Upper lobe of right lung (tissue), 1 donor: ENCODE data around the gene ZFP36L2. TPM values are rescaled to one million over a fixed set of nuclear protein-coding genes. Genes with fewer than 3 reads are reported as not detected.

Source experiments
- ATAC-seq: fragments of 200-7000 bp; cut with Tn5 transposase; one replicate; pipeline ENCODE4 v1.9.1; 2020; ENCODE audit warnings: mild to moderate bottlenecking, moderate library complexity
- DNase-seq: peaks from one replicate; pipeline ENCODE4 v3.0.0-alpha.2; 2020
- H3K27ac ChIP-seq: fragments of 200-600 bp; one replicate; pipeline ENCODE4 v1.8.0; 2022
- H3K27me3 ChIP-seq: fragments of 200-600 bp; one replicate; pipeline ENCODE4 v1.8.0; 2022; ENCODE audit warnings: mild to moderate bottlenecking
- H3K36me3 ChIP-seq: fragments of 200-600 bp; one replicate; pipeline ENCODE4 v1.8.0; 2022
- H3K4me1 ChIP-seq: fragments of 200-600 bp; one replicate; pipeline ENCODE4 v1.8.0; 2022
- H3K4me3 ChIP-seq: fragments of 200-600 bp; one replicate; pipeline ENCODE4 v1.8.0; 2022; ENCODE audit warnings: mild to moderate bottlenecking
- H3K9me3 ChIP-seq: fragments of 200-600 bp; one replicate; pipeline ENCODE4 v1.8.0; 2022
- CTCF ChIP-seq: fragments of 200-600 bp; IDR thresholded peaks from one replicate; pipeline ENCODE4 v1.8.0; 2022; ENCODE audit warnings: antibody characterized with exemption
- intact Hi-C: fragments of 100-400 bp; cut with DNase I; formaldehyde crosslinking; loops from one replicate; pipeline ENCODE4 v1.11.0; 2022
- total RNA-seq: library from RNA; stranded (reverse); fragmentation: NEBNext Ultra II Directional; extraction: Animal tissue kit (Norgen Biotek cat#: 25700); gene quantifications from one replicate; pipeline ENCODE4 v1.2.1, GENCODE V29; 2021
- donor health status: DM: no; HTN: yes; CAD: no; lungs with severe emphysema.

The ZFP36L2 gene
- total RNA-seq, 1 donor from 2014 or later, result 139 TPM

- ATAC-seq, result no peak
- no peak for TF ChIP-seq CTCF
- Histone ChIP-seq H3K27ac (no peak overlapping the region), H3K27me3 (no peaks in the 10 kb centered on the region), H3K4me3 (no peak overlapping the region), H3K4me1 (no peaks in the 10 kb centered on the region), H3K9me3 (no peaks in the 10 kb centered on the region), H3K36me3 (no peaks in the 10 kb centered on the region)
- DNase-seq, result no peak
- intact Hi-C loops, result no loop called here
Measured at GRCh38 chr2:43202289-43202688, 24.1 kb downstream of the ZFP36L2 start.

- Histone ChIP-seq H3K27ac (no peak overlapping the region), H3K27me3 (no peaks in the 10 kb centered on the region), H3K4me1 (no peaks in the 10 kb centered on the region), H3K36me3 (no peaks in the 10 kb centered on the region), H3K9me3 (no peaks in the 10 kb centered on the region), H3K4me3 (no peak overlapping the region)
- no peak for TF ChIP-seq CTCF
- no peak for DNase-seq
- intact Hi-C loops, result no loop called here
- ATAC-seq, result no peak
Measured at GRCh38 chr2:43201497-43201896, 24.9 kb downstream of the ZFP36L2 start.

GRCh38 chr2:43201016-43201415, 25.4 kb downstream of the ZFP36L2 start:
- no peak for TF ChIP-seq CTCF
- intact Hi-C loops, result no loop called here
- Histone ChIP-seq H3K27me3 (no peaks in the 10 kb centered on the region), H3K36me3 (no peaks in the 10 kb centered on the region), H3K27ac (no peak overlapping the region), H3K4me1 (no peaks in the 10 kb centered on the region), H3K4me3 (no peak overlapping the region), H3K9me3 (no peaks in the 10 kb centered on the region)
- DNase-seq (no peak), ATAC-seq (no peak)

GRCh38 chr2:43199492-43200488, 26.6 kb downstream of the ZFP36L2 start:
- no peaks in the 10 kb centered on the region for H3K36me3 ChIP-seq
- peaks cover 6% of the 10 kb centered on the region for H3K4me1 ChIP-seq
- no peaks in the 10 kb centered on the region for H3K27me3 ChIP-seq
- DNase-seq (no peak), ATAC-seq (peak; percentile 75)
- no peak overlapping the region for H3K27ac ChIP-seq
- no peaks in the 10 kb centered on the region for H3K9me3 ChIP-seq
- intact Hi-C loops, result no loop called here
- no peak for TF ChIP-seq CTCF
- no peak overlapping the region for H3K4me3 ChIP-seq

- intact Hi-C loops, result no loop called here
- no peak for TF ChIP-seq CTCF
- ATAC-seq (no peak), DNase-seq (no peak)
- Histone ChIP-seq H3K27me3 (no peaks in the 10 kb centered on the region), H3K4me3 (no peak overlapping the region), H3K9me3 (no peaks in the 10 kb centered on the region), H3K4me1 (peaks cover 20% of the 10 kb centered on the region), H3K36me3 (no peaks in the 10 kb centered on the region), H3K27ac (no peak overlapping the region)
Measured at GRCh38 chr2:43198263-43198662, 28.1 kb downstream of the ZFP36L2 start.
